ENCODE measurements around the gene VSX2. TPM values are rescaled to one million over a fixed set of nuclear protein-coding genes. Genes with fewer than 3 reads are reported as not detected.

VSX2 gene
- polyA plus RNA-seq, 1 of the 3 experiments (the other 2 are of a cell fraction) = not detected

DNA sequence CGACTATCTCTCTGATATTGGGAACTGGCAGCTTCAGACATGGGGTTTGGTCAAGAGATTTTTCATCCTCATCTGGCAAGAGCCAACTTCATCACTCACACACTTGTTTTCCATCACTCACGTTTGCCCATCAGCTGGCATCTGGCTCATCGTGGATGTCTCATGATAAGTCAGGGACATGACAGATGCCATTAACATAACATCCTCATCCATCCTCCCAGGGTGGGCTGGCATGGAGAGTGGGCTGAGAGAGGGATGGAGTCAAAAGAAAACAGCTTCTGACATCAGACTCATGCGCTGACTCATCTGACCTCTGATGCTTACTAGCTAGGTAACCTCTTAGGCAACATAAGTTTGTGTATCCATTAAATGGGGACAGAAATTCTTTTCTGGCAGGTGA is 1.8 kb upstream of the VSX2 start (continued):
- TF ChIP-seq POLR2AphosphoS5 (IDR thresholded peaks at IDR 0.05; ENCODE audit: low read depth, low read length) (no peak), RAD21 (IDR thresholded peaks at IDR 0.05; ENCODE audit: low read length) (no peak), RCOR1 (IDR thresholded peaks at IDR 0.05; ENCODE audit: low read length) (no peak), TCF12 (IDR thresholded peaks at IDR 0.05) (no peak)
- TF ChIP-seq, protein P1, sequence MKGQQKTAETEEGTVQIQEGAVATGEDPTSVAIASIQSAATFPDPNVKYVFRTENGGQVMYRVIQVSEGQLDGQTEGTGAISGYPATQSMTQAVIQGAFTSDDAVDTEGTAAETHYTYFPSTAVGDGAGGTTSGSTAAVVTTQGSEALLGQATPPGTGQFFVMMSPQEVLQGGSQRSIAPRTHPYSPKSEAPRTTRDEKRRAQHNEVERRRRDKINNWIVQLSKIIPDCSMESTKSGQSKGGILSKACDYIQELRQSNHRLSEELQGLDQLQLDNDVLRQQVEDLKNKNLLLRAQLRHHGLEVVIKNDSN (IDR thresholded peaks at IDR 0.05; ENCODE audit: borderline replicate concordance, low read depth) = no peak
- TF ChIP-seq, protein P2, sequence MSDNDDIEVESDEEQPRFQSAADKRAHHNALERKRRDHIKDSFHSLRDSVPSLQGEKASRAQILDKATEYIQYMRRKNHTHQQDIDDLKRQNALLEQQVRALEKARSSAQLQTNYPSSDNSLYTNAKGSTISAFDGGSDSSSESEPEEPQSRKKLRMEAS (IDR thresholded peaks at IDR 0.05; ENCODE audit: low read depth) = no peak

GRCh38 chr14:74239848-74240793 is 872 bp downstream of the VSX2 start:
- DNase-seq = peak; percentile 65
- peaks cover 84% of the 10 kb centered on the region for H3K27me3 ChIP-seq (ENCODE audit: insufficient read depth)
- peak overlapping the region; percentile 19; the same call in 1 of the 2 replicates for H3K4me2 ChIP-seq
- H3K4me3 ChIP-seq (ENCODE audit: low read depth in 2 of 2, low read length in 1 of 2) = no peak overlapping the region
- no peaks in the 10 kb centered on the region for H3K36me3 ChIP-seq (replicated peaks in 1 of 2; ENCODE audit: control insufficient read depth in 1 of 2, insufficient read depth in 2 of 2, low read length in 1 of 2)
- no peaks in the 10 kb centered on the region for H3K9me3 ChIP-seq
- peak; percentile 77; the same call in 1 of the 2 replicates for TF ChIP-seq EZH2phosphoT487 (IDR thresholded peaks at IDR 0.05; ENCODE audit: borderline replicate concordance, low read depth)
- TF ChIP-seq, protein P2 (IDR thresholded peaks at IDR 0.05; ENCODE audit: low read depth) = no peak
- H3K9ac ChIP-seq = no peak overlapping the region
- ChIA-PET CTCF (interaction anchor here (0.6 to 6.2 kb wide), 5 partner anchors 10 to 62 kb away, joined by 3 to 30 read pairs (median 7); no protein-coding TSS in a partner anchor), POLR2A (no interaction called here)
- H2AFZ ChIP-seq (ENCODE audit: low read depth) = no peak overlapping the region
- no peaks in the 10 kb centered on the region for H3K79me2 ChIP-seq (ENCODE audit: insufficient read depth)
- no peaks in the 10 kb centered on the region for H3F3A ChIP-seq (replicated peaks; ENCODE audit: insufficient read depth)
- H3K4me1 ChIP-seq (ENCODE audit: control insufficient read depth in 1 of 2, insufficient read depth in 2 of 2, low read depth in 1 of 2, low read length in 1 of 2) = no peaks in the 10 kb centered on the region; a peak in 1 of 4 replicates
- H3K9me2 ChIP-seq = no peaks in the 10 kb centered on the region
- H4K20me1 ChIP-seq (ENCODE audit: insufficient read depth) = peaks cover 18% of the 10 kb centered on the region
- H3K27ac ChIP-seq (ENCODE audit: low read depth in 2 of 2, low read length in 1 of 2) = no peak overlapping the region
- 19% methylated on average over 39 of the region's 94 CpGs for WGBS (ENCODE audit: low lambda C conversion rate)

- TF ChIP-seq FOSL2 (IDR thresholded peaks at IDR 0.05; ENCODE audit: borderline replicate concordance, low read depth) (no peak), SMC3 (IDR thresholded peaks at IDR 0.05; ENCODE audit: low read depth, low read length) (no peak), RFX5 (IDR thresholded peaks at IDR 0.05; ENCODE audit: low read length) (no peak)
- TF ChIP-seq, protein P3, sequence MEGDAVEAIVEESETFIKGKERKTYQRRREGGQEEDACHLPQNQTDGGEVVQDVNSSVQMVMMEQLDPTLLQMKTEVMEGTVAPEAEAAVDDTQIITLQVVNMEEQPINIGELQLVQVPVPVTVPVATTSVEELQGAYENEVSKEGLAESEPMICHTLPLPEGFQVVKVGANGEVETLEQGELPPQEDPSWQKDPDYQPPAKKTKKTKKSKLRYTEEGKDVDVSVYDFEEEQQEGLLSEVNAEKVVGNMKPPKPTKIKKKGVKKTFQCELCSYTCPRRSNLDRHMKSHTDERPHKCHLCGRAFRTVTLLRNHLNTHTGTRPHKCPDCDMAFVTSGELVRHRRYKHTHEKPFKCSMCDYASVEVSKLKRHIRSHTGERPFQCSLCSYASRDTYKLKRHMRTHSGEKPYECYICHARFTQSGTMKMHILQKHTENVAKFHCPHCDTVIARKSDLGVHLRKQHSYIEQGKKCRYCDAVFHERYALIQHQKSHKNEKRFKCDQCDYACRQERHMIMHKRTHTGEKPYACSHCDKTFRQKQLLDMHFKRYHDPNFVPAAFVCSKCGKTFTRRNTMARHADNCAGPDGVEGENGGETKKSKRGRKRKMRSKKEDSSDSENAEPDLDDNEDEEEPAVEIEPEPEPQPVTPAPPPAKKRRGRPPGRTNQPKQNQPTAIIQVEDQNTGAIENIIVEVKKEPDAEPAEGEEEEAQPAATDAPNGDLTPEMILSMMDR (IDR thresholded peaks at IDR 0.05) = no peak
- H3K9me3 ChIP-seq = no peaks in the 10 kb centered on the region
- H3K27me3 ChIP-seq (ENCODE audit: insufficient read depth) = peaks cover 91% of the 10 kb centered on the region
- no peak overlapping the region for H3K9ac ChIP-seq
- 15% methylated on average over 26 of the region's 80 CpGs for WGBS (ENCODE audit: low lambda C conversion rate)
- H3K4me1 ChIP-seq (ENCODE audit: control insufficient read depth in 1 of 2, insufficient read depth in 2 of 2, low read depth in 1 of 2, low read length in 1 of 2) = no peaks in the 10 kb centered on the region; a peak in 1 of 4 replicates
- CTCF ChIA-PET = interaction anchor here (0.8 to 6.2 kb wide), 7 partner anchors 10 to 129 kb away, joined by 3 to 30 read pairs (median 4); no protein-coding TSS in a partner anchor
- DNase-seq = peak; percentile 71
- H3K4me3 ChIP-seq (ENCODE audit: low read depth in 2 of 2, low read length in 1 of 2) = no peak overlapping the region
- H3K79me2 ChIP-seq (ENCODE audit: insufficient read depth) = no peaks in the 10 kb centered on the region
- no peaks in the 10 kb centered on the region for H3K36me3 ChIP-seq (replicated peaks in 1 of 2; ENCODE audit: control insufficient read depth in 1 of 2, insufficient read depth in 2 of 2, low read length in 1 of 2)
- H2AFZ ChIP-seq (ENCODE audit: low read depth) = no peak overlapping the region
- no peaks in the 10 kb centered on the region for H3F3A ChIP-seq (replicated peaks; ENCODE audit: insufficient read depth)
- no peaks in the 10 kb centered on the region for H3K9me2 ChIP-seq
- peak overlapping the region; percentile 19; the same call in 1 of the 2 replicates for H3K4me2 ChIP-seq
- peaks cover 18% of the 10 kb centered on the region for H4K20me1 ChIP-seq (ENCODE audit: insufficient read depth)
- POLR2A ChIA-PET = no interaction called here
- H3K27ac ChIP-seq (ENCODE audit: low read depth in 2 of 2, low read length in 1 of 2) = no peak overlapping the region
Observed at GRCh38 chr14:74240794-74241651, 1.8 kb downstream of the VSX2 start.

All from SK-N-SH (cell line).